Osteoblast (primary cell): ENCODE measurements around the gene PLVAP. TPM values are rescaled to one million over a fixed set of nuclear protein-coding genes. Genes with fewer than 3 reads are reported as not detected.

Experiments
- DNase-seq: peaks from one replicate; pipeline ENCODE4 v3.0.0; 2011; ENCODE audit warnings: low spot score, mixed read lengths; ENCODE audit not compliant: insufficient read length; ENCODE audit errors: missing footprints
- H2AFZ ChIP-seq: 2 replicates; pipeline ENCODE4 v1.6.0; 2011; ENCODE audit warnings: mild to moderate bottlenecking, low read length
- H3K27ac ChIP-seq: 2 replicates; pipeline ENCODE4 v1.5.1; 2011; ENCODE audit warnings: mild to moderate bottlenecking, low read depth, low read length, moderate library complexity
- H3K27me3 ChIP-seq: 2 replicates; pipeline ENCODE4 v1.6.0; 2012; ENCODE audit warnings: mild to moderate bottlenecking, control low read depth, inconsistent platforms, low read length, moderate library complexity; ENCODE audit not compliant: insufficient read depth
- H3K36me3 ChIP-seq: 2 replicates; pipeline ENCODE4 v1.5.1; 2011; ENCODE audit warnings: mild to moderate bottlenecking, low read length, control low read depth, moderate library complexity; ENCODE audit not compliant: insufficient read depth
- H3K4me1 ChIP-seq: 2 replicates; pipeline ENCODE4 v1.5.1; 2011; ENCODE audit warnings: mild to moderate bottlenecking, low read length, control low read depth, moderate library complexity; ENCODE audit not compliant: insufficient read depth
- H3K4me2 ChIP-seq: 2 replicates; pipeline ENCODE4 v1.6.0; 2011; ENCODE audit warnings: mild to moderate bottlenecking, low read length; ENCODE audit not compliant: insufficient read depth
- H3K4me3 ChIP-seq: fragments of 200-600 bp; sonication (generic); 3 replicates; pipeline ENCODE4 v1.5.1; 2012; ENCODE audit warnings: mild to moderate bottlenecking, low read length, inconsistent platforms; ENCODE audit not compliant: insufficient read depth
- H3K79me2 ChIP-seq: 2 replicates; pipeline ENCODE4 v1.6.0; 2012; ENCODE audit warnings: mild to moderate bottlenecking, low read length, control low read depth, inconsistent platforms; ENCODE audit not compliant: insufficient read depth
- H3K9me3 ChIP-seq: 2 replicates; pipeline ENCODE4 v1.5.1; 2011; ENCODE audit warnings: low read depth, low read length, control low read depth
- H4K20me1 ChIP-seq: 2 replicates; pipeline ENCODE4 v1.6.0; 2012; ENCODE audit warnings: mild to moderate bottlenecking, low read length, control low read depth; ENCODE audit not compliant: insufficient read depth
- CTCF ChIP-seq: IDR thresholded peaks from 2 replicates; pipeline ENCODE4 v1.5.1; 2011; ENCODE audit warnings: mild to moderate bottlenecking, low read depth, low read length, moderate library complexity; ENCODE audit errors: extremely low read depth
- total RNA-seq: library from RNA; depleted of rRNA; stranded (reverse); fragments of >200 nt; gene quantifications from 2 replicates; pipeline ENCODE4 v1.2.3, GENCODE V29; 2012

Gene PLVAP
- total RNA-seq, 1 donor: not detected

DNA sequence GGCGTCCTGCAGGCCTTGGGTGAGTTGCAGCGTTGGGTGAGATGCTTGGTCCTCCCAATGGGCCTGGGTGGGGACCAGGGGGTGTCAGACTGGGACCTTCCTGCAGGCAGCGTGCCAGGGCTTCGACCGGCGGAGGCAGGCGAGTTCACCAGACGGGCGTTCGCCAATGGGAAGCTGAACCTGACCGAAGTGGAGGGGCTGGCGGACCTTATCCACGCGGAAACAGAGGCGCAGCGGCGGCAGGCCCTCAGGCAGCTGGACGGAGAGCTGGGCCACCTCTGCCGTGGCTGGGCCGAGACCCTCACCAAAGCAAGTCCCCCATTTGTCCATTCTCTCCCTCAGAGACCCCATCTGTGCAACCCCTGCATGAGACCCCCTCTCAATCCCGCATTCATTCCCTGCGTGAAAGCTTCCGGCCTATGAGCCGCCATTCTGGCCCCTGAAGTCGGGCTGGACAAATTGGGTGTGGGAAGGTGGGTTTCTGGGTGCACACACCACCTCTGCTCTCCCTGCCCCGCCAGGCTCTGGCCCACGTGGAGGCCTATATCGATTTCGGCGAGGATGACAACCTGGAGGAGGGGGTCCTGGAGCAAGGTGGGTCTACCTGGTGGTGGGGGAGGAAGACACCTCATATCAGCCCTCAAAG is 38.6 kb downstream of the PLVAP start:
- Histone ChIP-seq H3K27ac (no peak overlapping the region), H3K27me3 (no peaks in the 10 kb centered on the region), H3K36me3 (no peaks in the 10 kb centered on the region), H2AFZ (no peak overlapping the region), H3K4me2 (peak overlapping the region; percentile 95), H3K79me2 (no peaks in the 10 kb centered on the region), H3K4me1 (peaks cover 23% of the 10 kb centered on the region), H3K4me3 (peak overlapping the region; percentile 84), H4K20me1 (no peaks in the 10 kb centered on the region), H3K9me3 (no peaks in the 10 kb centered on the region)
- DNase-seq: peak; percentile 44
- no peak for TF ChIP-seq CTCF

DNA sequence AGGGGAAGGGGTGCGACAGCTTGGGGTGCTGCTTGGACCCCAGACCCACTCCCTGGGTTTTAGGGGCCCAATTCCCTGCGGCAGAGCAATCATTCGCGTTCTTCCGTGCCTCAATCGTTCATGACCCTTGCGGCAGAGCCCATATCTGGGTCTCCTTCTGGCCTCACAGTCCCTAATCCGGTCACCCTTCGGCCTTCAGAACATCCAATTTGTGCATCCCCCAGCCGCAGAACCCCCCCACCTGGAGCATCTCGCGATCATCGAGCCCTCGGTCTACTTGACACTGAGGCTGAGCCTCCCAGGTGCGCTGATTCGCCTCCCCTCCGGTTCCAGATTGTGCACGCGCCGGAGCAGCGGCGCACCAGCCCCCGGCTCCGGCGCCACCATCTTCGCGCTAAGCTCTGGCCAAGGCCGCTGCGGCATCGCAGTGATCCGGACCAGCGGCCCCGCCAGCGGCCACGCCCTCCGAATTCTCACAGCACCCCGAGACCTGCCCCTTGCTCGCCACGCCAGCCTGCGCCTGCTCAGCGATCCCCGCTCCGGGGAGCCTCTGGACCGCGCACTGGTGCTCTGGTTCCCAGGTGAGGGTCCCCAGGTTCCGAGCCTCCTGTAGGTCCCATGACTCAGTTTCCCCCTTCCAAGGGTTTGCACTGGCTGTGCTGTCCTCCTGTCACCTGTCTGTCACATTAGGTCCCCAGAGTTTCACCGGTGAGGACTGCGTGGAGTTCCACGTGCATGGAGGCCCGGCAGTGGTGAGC is 39.3 kb downstream of the PLVAP start:
- H3K4me1 ChIP-seq: peaks cover 23% of the 10 kb centered on the region
- H4K20me1 ChIP-seq: no peaks in the 10 kb centered on the region
- H2AFZ ChIP-seq: peak overlapping the region; percentile 91
- H3K9me3 ChIP-seq: no peaks in the 10 kb centered on the region
- no peak for TF ChIP-seq CTCF
- H3K4me3 ChIP-seq: peak overlapping the region; percentile 84
- peak; percentile 93 for DNase-seq
- H3K27ac ChIP-seq: peak overlapping the region; percentile 40
- no peaks in the 10 kb centered on the region for H3K79me2 ChIP-seq
- no peaks in the 10 kb centered on the region for H3K27me3 ChIP-seq
- no peaks in the 10 kb centered on the region for H3K36me3 ChIP-seq
- H3K4me2 ChIP-seq: peak overlapping the region; percentile 95

GRCh38 chr19:17336872-17337674 is 40.1 kb downstream of the PLVAP start, which contains the start of gene GTPBP3:
Gene GTPBP3, plus strand, starts transcription at chr19:17337553. Its CDS starts 59 bp downstream, at chr19:17337612.
- no peak for TF ChIP-seq CTCF
- Histone ChIP-seq H3K4me2 (peak within 1 kb of the TSS; percentile 95), H4K20me1 (no peaks in the 10 kb centered on the region), H3K79me2 (no peaks in the 10 kb centered on the region), H2AFZ (peak within 1 kb of the TSS; percentile 91), H3K36me3 (no peaks in the 10 kb centered on the region), H3K27me3 (no peaks in the 10 kb centered on the region), H3K4me3 (peak within 1 kb of the TSS; percentile 84), H3K27ac (peak within 1 kb of the TSS; percentile 47), H3K9me3 (no peaks in the 10 kb centered on the region), H3K4me1 (peaks cover 23% of the 10 kb centered on the region)
- peak; percentile 100 for DNase-seq
